Measurements from ENCODE around the gene CHPF.

CHPF gene

GRCh38 chr2:219515874-219516629 is 27.6 kb downstream of the CHPF start:
- no peak for FAIRE-seq

GRCh38 chr2:219514836-219515235 is 28.8 kb downstream of the CHPF start:
- FAIRE-seq (no peak), DNase-seq (ENCODE audit: insufficient read length, low spot score) (no peak)

More at GRCh38 chr2:219515874-219516629, 27.6 kb downstream of the CHPF start:
- no peak for DNase-seq (ENCODE audit: insufficient read length, low spot score)

DNA sequence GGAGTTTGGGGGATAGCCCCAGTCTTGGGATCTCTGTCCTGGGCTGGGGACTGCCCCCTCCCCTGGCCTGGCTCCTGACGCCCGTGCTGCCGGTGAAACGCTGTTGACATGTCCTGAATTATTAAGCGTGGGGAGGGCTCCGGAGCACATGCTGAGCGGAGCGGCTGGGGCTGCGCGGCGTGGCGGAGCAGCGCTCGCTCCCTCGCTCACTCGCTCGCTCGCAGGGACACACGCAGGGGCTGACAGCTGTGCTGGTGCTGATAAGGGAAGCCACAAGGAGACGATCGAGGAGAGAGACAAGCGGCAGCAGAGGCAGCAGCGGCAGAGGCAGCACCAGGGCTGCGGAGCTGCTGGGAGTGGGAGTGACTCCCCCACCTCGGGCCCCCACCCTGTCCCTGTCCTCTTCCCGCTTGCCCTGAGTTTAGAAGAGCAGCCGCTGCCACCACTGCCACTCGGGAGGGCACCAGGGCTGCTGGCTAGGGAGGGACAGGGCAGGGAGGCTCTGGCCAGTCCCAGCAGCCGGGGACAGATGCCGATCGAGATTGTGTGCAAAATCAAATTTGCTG is 29.3 kb downstream of the CHPF start, which contains the start of gene ASIC4:
Gene ASIC4 (plus strand): TSS at position 287 of the 566 bp plus-strand sequence. CDS start 243 bp downstream, at position 530.
- FAIRE-seq (no peak), DNase-seq (ENCODE audit: insufficient read length, low spot score) (no peak)

DNA sequence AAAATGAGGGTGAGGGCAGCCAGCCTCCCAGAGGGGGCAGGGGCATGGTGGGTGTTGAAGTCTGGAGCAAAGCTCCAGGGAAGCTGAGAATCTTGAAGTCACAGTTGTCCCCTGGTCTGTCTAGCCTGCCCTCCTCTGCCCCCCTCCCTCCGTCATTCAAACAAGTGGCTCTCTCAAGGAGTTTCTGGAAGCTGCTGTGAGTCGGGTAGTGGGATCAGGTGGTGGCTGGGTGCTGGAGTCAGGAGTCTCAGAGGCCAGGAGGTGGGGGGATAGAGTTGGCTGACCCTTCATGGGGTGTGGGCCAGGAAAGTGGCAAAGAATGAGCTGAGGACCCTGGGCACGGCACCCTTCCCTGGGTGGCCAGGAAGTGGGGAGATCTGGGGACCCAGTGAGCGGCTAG is 29.8 kb downstream of the CHPF start:
- no peak for FAIRE-seq
- no peak for DNase-seq (ENCODE audit: insufficient read length, low spot score)

- FAIRE-seq (no peak), DNase-seq (ENCODE audit: insufficient read length, low spot score) (no peak)
These were observed 30.9 kb downstream of the CHPF start for GRCh38 chr2:219512524-219513216.

DNA sequence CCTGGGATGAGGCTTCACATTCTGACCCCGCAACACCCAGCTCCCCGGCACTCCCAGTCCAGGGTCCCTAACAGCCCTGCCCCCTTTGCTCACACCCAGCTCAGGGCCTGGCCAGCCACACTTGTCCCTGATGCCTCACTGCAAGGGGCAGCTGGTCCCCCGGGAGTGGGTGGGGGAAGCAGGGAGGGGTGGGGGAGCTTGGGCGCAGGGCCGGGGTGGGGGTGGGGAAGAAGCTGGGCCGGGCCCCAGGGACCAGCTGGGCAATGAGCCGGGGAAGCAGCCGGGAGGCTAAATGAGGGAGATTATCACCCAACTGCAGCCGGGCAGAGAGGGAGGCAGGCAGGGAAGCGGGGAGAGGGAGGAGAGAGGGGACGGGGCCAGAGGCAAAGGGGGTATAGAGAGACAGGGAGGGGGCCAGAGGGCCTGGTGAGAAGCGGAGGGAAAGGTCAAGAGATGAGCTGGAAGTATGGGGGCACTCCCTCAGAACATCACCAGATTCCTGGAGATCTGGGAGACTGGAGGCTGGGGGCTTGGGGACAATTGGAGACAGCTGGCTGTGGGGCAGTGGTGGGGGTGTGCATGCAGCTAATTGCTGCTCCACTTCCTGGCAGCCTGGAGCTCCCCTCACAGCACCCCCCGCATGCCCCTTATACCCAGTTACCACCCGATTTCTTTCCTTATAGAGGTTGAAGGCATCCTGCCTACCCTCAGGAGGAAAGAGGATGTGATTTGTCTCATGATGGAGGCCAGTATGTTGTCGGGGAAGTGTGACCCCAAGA is 31.9 kb downstream of the CHPF start:
- FAIRE-seq (no peak), DNase-seq (ENCODE audit: insufficient read length, low spot score) (no peak)

GRCh38 chr2:219510512-219511135 is 33.0 kb downstream of the CHPF start:
- no peak for DNase-seq (ENCODE audit: insufficient read length, low spot score)
- no peak for FAIRE-seq

DNA sequence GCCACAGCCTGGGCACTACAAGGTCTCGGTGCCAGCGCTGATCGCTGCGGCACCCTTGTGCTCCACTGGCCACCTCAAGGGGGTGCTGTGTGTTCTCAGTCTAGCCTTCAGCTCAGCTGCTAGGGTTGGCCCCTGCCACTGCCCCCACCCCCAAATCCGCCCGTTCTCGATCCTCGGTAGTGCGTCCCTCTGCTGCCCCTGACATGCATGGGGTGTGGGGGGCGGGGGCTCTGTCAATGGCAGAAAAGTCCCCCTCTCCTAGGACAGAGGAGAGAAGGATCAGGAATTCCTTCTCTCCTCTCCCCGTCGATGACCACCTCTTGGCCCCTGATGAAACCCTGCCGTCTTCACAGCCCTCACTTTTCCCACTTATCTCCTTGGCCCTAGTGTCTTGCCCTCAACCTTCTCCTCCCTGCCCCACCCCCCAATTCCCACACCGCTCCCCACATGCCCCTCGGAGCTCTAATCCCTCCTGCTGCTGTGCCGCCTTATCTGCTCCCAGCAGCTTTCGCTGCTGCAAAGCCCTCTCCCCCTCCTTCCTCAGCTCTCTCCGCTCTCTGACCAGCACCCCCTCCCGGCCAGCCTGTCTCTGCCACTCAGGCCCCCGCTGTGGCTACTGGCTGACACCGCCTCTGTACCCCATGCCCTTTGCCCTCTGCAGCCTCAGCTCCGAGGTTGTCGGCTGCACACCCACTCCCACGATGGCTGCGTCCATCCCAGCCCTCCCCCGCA is 33.7 kb downstream of the CHPF start:
- DNase-seq (ENCODE audit: insufficient read length, low spot score): peak; percentile 57
- FAIRE-seq: peak; percentile 33

DNA sequence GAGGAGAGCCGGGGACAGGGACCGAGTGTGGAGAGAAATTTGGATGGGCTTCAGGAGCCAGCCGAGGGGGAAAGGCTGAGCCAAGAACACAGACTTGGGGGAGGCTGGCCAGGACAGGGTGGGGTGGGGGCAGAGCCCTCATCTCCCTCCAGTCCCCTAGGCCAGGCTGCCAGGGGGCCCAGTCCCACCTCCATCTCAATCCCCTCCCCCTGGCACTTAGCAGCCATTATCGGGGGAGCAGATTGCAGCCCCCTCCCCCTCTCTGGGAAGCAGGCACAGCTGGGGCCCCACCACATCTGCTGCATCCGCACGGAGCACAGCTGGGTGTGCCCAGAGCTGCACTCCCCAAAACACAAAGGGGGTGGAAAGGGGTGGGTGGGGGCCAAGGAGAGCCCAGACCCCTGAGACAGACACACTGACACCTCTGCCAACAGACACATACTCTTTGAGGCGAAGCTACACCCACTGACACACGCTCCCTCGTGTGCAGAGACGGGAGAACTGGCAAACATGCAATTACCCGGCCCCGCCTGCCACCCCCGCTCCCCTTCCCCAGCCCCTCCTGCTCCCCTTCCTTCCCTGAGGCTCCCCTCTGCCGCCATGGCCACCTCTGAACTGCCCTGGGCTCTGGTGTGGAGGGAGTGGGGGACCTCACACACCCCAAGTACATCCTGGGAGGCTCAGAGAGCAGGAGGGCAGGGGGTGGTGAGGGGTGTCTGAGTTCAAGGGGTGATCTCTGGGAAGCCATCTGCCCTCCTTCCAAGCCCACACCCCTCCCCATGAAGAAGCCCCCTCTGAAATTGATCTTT is 34.4 kb downstream of the CHPF start:
- DNase-seq (ENCODE audit: insufficient read length, low spot score) (no peak), FAIRE-seq (no peak)

DNA sequence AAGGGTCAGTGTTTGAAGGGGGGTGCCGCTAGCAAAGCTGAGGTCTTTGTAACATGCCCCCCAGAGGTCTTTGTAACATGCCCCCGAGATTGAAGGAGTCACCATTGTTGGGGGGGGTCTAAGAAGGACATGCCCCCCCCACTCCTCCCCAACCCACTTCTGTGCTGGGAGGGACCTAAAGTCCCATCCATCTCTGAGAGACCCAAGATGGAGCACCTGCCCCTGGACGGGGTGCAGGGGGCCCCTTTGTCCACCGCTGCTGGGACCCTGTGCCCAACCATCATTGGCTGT is 35.2 kb downstream of the CHPF start:
- FAIRE-seq: no peak
- no peak for DNase-seq (ENCODE audit: insufficient read length, low spot score)

GRCh38 chr2:219507581-219508443 is 35.8 kb downstream of the CHPF start:
- FAIRE-seq (no peak), DNase-seq (ENCODE audit: insufficient read length, low spot score) (no peak)

- DNase-seq (ENCODE audit: insufficient read length, low spot score): no peak
- FAIRE-seq: no peak
These were observed 36.6 kb downstream of the CHPF start for GRCh38 chr2:219506802-219507526.

DNA sequence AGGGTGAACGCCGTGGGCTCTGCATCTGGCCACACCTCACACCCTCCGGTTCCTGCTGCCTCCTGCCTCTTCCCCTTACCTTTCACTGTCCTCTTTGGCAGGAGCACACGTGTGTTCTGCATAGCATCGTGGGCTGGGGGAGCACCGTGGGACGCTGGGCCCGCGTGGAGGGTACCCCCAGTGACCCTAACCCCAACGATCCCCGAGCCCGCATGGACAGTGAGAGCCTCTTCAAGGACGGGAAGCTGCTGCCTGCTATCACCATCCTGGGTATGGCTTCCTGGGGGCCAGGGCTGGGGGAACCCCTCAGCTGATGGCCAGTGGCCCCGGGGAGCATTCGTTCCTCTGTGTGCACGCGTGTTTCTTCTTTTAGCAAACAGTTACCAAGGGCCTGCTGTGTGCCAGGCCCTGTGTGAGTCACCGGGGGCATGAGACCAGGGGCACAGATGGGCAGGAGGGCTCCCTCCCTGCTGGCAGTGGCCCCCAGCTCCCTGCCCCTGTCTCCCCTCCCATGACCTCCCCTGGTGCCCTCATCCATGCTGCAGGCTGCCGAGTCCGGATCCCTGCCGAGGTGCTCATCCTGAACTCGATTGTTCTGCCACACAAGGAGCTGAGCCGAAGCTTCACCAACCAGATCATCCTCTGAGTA is 37.3 kb downstream of the CHPF start:
- FAIRE-seq (no peak), DNase-seq (ENCODE audit: insufficient read length, low spot score) (no peak)

- FAIRE-seq: no peak
- DNase-seq (ENCODE audit: insufficient read length, low spot score): no peak
These were observed 38.0 kb downstream of the CHPF start for GRCh38 chr2:219505585-219505984.

GRCh38 chr2:219502618-219503017 is 41.0 kb downstream of the CHPF start:
- FAIRE-seq (no peak), DNase-seq (ENCODE audit: insufficient read length, low spot score) (no peak)

GRCh38 chr2:219501849-219502248 is 41.8 kb downstream of the CHPF start:
- DNase-seq (ENCODE audit: insufficient read length, low spot score) (no peak), FAIRE-seq (no peak)

- FAIRE-seq (peak; percentile 82), DNase-seq (ENCODE audit: insufficient read length, low spot score) (no peak)
These were observed 43.5 kb downstream of the CHPF start for GRCh38 chr2:219500135-219500534.
